Left renal cortex interstitium (tissue), 4 donors: ENCODE measurements around the gene HRH2. TPM values are rescaled to one million over a fixed set of nuclear protein-coding genes. Genes with fewer than 3 reads are reported as not detected.
"Not testable (repeated sequence)": the region's sequence is repeated elsewhere in the genome, so short reads cannot be mapped to it uniquely, and the experiment has no call there.

Source experiments
- DNase-seq, 4 donors: peaks; one replicate each; pipeline ENCODE4 v3.0.0-alpha.2; 2013; ENCODE audit warnings: low read depth in 4 of 4, low spot score in 2 of 4, missing footprints in 1 of 4
- polyA plus RNA-seq, 4 donors: library from polyadenylated mRNA; unstranded; fragments of 120-200 nt; gene quantifications; one replicate each; pipeline ENCODE4 v1.2.1, GENCODE V29; 2013; ENCODE audit not compliant: insufficient read length in 4 of 4

The HRH2 gene
- polyA plus RNA-seq, 4 donors, result 2.4 to 3.6 (median 2.5) TPM

DNA sequence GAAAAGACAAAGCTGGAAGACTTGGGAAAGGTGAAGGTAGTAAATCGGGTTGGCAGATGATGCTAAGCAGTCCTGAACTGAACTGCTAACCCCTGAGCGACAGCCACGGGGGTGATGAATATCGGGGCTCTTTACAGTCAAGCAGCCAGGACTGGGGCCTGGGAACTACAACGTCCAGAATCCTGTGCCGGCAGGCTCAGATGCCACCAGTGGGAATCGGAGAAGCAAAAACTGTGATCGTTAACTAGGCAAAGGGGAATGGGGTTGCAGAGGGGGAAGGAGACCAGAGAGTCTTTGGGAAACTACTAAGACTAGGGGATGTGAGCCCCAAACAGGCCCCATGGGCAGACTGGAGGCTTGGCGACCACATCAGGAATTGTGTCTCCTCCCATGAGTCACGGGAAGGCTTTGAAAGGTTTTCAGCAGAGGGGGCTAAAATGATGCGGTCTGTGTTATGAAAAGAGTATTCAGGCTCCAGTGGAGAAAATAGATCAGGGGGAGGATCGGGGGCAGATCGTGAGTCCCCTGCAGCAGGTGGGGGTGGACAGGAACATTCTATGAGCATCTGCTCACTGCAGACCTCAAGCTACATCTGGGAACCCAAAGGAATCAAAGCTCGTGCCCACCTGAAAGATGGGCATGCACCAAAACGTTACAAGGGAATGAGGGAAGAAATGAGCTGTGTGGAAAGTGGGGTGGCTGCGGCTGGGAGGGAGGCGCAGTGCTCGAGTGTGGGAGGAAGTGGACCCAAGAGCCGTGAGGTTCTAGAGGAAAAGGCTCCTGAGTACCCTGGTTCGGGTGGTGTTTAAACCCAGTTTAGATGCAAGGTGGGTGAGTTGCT, 53.8 kb downstream of the HRH2 start:
- no peak for DNase-seq

- DNase-seq, result no peak
Measured at GRCh38 chr5:175712313-175712680, 54.4 kb downstream of the HRH2 start.

DNA sequence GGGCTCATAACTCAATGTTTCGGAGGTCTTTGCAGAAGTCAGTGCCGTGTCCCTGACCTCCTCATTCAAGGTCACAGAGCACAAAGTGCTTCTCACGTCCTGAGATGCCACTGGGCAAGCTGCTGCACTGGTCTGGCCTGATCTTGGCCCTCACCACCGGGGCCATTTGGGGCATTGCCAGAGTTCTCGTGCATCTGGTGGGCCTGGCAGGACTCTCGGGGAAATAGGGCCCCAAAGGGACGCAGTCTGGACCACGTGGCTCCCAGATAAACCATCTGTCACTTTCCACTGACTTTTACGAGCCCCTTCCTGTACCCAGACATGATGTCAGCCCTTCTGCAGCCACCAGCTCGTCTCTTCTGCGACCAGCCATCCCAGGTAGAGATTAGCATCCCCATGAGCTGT, 54.8 kb downstream of the HRH2 start:
- DNase-seq, result no peak

- no peak for DNase-seq
Measured at GRCh38 chr5:175713930-175714329, 56.1 kb downstream of the HRH2 start.

DNA sequence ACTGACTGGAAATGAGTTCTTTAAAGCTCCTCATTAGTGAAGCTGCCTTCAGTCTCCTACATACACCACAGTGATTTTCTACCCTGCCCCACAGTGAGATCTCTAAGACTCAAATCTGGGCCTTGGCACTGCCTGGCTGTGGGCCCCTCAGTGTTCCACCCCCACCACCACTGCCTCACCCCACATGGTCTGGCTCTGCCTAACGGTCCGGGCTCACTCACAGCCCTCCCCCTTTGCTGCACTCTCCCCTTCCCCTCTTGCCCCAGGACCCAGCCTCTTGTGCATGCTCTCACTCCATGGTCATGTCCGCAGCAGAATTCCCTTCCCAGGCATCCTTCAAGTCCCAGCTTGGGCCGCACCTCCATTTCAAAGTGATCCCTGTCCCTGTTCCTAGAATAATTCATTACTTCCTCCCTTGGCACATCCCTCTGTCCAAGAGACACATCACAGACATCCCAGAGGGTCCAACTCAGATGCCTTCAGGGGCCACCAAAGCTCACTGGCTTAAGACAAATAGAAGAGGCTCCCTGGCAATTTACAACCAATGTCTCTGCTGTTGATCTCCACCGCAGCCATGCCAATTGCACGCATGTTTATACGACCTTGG, 56.7 kb downstream of the HRH2 start:
- DNase-seq, result no peak

DNA sequence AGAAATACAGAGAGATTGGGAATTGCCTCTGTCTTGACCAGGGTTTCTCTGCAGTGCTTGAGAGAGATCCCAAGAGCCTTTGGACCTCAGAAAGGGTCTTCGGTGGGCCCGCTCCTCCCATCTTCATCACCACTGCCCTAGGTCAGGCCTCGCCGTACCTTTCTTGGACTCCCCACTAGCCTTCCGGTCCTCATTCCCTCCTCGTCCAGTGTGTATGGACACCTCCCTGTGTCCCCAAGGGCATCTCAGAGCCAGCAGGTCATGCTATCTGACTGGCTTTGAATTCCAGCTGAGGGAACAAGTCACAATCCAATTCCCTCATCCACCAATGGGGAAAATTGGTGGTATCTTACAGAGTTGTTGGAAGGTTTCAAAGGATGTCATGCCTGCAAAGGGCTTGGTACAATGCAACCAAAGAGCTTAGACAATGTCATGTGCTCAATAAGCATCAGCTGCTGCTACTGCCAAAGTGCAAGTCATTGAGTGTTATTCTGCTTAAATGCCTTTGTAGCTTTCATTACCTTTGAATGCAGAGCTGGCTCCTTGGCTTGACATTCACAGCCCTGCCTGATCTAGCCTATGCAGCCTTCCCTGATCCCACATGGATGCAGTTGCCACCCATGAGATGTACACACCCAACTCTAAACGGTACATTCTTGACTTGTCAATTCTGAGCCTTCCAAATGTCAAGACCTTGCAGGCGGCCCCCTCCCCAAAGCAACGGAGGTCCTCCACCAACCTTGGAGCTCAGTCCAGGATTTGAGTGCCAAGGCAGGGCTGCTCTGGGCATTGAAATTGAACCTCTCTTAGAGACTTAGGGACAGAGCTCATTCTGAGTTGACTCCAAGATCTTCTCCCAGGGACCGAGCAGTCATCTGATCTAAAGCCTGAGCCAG, 58.0 kb downstream of the HRH2 start:
- no peak for DNase-seq

DNA sequence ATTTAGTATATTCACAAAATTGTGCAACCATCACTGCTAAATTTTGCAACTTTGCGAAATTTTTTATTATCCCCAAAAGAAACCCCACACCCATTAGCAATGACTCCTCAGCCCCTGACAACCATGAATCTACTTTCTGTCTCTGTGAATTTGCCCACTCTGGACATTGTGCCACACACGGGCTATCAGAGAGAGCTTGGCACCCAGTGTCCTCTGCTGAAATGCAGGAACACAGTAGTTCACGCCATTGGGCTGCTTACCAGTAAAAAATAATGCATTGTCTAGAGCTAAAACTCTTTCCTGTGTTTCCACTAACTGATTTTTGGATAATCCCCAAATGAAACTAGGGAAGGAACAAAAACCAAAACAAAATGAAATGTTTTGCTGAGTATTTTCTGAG, 60.0 kb downstream of the HRH2 start:
- DNase-seq, result no peak

DNA sequence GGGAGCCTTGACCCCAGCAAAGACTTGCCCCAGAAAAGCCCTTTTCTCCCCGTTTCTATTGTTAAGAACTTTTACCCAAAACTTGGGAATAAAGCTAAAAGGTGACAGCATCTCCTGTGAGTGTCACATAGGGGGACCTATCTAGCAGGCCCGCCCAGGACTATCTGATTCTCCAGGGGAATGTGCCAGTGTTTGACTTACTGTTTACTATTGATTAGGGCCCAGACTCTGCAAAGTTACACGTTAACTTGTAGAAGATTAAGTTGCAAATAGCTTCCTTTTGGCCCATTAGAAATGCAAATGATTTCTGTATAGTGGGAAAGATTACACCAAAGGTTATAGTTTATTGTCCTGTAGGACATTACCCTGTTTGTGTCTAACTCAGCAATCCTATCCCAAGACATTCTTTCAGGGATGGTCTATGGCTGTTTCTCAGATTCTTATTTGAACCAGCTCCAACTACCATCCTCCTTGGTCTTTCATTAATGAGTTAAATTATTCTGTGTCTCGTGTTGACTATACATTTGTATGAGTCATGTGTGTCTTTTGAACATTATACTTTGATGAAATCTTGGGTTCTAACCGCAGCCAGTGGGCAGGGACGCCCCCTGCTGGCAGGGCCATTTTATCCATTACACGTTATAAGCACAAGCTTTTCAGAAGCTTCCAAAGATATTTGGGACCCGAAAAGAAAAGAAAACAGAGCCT, 60.7 kb downstream of the HRH2 start:
- no peak for DNase-seq

DNA sequence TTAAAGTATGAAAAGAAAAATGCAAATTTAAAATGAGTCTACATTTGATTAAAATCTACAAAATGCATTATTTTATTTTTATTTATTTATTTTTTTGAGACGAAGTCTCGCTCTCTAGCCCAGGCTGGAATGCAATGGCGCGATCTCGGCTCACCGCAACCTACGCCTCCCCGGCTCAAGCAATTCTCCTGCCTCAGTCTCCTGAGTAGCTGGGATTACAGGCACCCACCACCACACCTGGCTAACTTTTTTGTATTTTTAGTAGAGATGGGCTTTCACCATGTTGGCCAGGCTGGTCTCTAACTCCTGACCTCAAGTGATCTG, 61.2 kb downstream of the HRH2 start:
- not testable (repeated sequence) for DNase-seq

- no peak for DNase-seq
Measured at GRCh38 chr5:175724314-175725275, 66.7 kb downstream of the HRH2 start.

DNA sequence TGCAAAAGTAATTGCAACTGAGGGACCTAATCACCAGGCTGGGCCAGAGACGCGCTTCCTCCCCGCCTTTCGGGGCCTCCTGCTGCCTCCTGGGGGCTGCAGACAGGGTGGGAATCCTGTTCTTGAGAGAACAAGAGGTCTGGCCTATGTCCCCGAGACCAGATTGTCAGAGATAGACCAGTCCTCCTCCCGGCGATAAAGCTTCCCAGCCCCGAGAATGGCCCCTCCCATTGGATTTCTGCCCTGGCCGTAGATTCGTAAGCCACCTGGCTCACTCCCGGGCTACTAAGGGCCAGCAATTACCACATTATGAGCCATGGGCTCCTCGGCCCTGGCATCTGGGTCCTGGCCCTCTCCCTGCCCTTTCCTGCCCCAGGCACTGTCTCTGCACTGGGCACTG, 70.4 kb downstream of the HRH2 start:
- DNase-seq, result no peak

DNA sequence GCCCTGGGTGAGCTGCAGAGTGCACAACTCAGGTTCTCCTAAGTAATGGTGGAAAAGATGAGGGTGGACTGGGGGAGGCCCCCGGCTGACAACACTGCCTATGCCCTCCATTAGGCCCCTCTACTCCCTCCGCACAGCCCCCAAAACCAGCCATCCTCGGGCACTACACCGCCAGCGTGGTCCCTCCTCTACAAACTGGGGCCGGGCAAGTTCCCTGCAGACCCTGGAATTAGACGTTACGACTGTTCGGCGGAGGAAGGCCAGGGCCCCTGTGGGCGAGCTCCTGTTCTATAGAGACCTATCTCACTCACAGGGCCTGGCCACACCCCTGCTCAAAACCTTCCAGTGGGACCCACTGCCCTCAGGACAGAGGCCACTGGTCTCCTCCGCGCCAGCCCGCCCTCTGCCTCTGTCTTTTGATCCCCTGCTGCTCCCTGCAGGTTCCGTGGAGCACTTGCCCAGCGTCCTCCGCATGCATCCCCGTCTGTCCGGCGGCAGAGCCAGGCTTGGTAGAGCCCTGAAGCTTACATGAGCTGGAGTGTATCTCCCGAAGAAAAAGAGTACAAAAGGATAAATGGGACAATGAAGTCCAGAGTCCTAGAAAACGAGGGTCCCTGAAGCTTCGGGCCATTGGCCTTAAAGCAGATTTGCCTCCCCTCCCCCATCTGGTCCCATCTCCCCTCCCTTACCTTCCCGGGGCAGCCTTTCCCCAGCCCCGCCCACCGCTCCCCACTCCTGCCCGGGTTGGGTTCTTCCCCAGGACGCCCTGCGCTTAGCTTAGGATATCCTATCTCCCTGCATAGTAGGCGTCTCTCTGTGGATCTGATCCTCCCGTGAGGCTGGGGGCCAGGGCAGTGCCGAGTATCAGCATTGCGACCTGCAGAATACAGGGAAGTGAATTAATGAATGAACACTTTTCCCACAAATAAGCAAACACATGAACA, 71.3 kb downstream of the HRH2 start:
- peak in 1 of 4 donors; percentile 17 for DNase-seq

- DNase-seq, result peak; percentile 60 to 89 (median 76)
Measured at GRCh38 chr5:175729829-175730277, 72.0 kb downstream of the HRH2 start.

- no peak for DNase-seq
Measured at GRCh38 chr5:175731172-175731571, 73.3 kb downstream of the HRH2 start.

DNA sequence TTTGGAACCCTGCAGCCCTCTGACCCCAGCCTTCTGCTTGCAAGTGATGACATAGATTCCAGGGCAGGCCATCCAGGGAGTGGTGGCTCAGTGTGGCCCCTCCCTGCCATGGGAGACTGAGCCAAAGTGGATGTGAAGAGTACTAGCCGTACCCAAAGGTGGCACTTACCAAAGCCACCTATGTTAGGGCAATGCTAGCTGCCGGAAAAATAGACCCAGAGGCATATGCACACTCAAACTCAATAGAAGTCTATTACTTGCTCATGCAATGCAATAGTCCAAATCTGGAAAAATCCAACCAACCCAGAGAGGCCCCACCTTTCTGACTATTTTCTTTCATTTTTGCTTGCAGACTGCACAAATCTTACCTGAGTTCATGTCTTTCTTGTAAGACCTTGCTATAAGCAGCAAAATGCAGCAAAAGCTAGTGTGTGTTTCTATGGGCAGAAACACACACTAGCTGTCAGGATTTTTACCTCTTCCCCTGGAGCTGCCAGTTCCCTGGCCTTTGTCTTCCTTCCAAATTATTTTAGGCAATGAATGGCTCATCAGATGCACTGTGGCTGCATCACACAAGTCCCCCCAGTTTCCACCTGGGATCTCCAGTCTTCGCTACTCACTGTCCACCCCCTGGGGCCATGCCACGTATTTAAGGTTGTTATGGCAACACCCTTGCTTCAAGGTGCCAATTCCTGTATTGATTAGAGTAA, 74.0 kb downstream of the HRH2 start:
- no peak for DNase-seq

DNA sequence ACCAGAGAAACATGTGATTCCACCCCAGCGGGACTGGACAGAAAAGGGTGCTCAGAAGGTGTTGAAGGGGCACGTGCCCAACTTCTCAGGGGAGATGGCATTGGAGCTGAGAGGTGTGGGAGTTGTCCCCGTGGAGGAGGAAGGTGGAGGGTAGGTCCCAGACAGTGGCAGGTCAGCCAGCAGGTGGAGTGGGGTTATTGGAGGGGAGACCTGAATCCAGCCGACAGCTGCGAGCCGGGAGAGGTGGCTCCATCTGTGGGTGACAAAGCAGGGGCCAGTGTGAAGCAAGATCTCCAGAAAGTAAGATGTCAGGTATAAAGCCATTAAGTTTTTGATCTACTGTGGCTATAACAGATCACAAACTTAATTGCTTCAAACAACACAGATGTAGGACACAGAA, 75.1 kb downstream of the HRH2 start:
- no peak for DNase-seq

- no peak for DNase-seq
Measured at GRCh38 chr5:175734016-175734415, 76.1 kb downstream of the HRH2 start.

- DNase-seq, result no peak
Measured at GRCh38 chr5:175734501-175734900, 76.6 kb downstream of the HRH2 start.
